Naive thymus-derived CD4-positive, alpha-beta T cell (primary cell): Measurements from ENCODE around the gene CDK5. TPM values are rescaled to one million over a fixed set of nuclear protein-coding genes. Genes with fewer than 3 reads are reported as not detected.

Experiments
- ATAC-seq: fragments of 150-1000 bp; cut with Tn5 transposase; 2 replicates; pipeline ENCODE4 v1.10.0; 2021; ENCODE audit warnings: mild to moderate bottlenecking, moderate library complexity
- CTCF ChIA-PET: fragments of 350-600 bp; sonication (Branson Sonifier 250); formaldehyde crosslinking; loops from one replicate; lab custom pipeline; 2021; ENCODE audit warnings: antibody characterized with exemption; lab: Charles Lee
- POLR2A ChIA-PET: fragments of 350-600 bp; sonication (Branson Sonifier 250); formaldehyde crosslinking; loops from one replicate; lab custom pipeline; 2021; ENCODE audit warnings: antibody characterized with exemption, inconsistent platforms; lab: Charles Lee
- DNase-seq, 9 donors: peaks; one replicate each; pipeline versions ENCODE4 v3.0.0 to v3.0.0-alpha.2; 2020 to 2022; ENCODE audit warnings: mixed read lengths in 1 of 9
- H3K27ac ChIP-seq: one replicate; pipeline ENCODE4 v1.7.0; 2013; ENCODE audit warnings: mild to moderate bottlenecking, low read depth, low read length, moderate library complexity
- H3K27me3 ChIP-seq, 2 donors: one replicate each; pipeline ENCODE4 v1.7.0; 2013; ENCODE audit warnings: low read length in 2 of 2, mild to moderate bottlenecking in 2 of 2, moderate library complexity in 2 of 2; ENCODE audit not compliant: control insufficient read depth in 2 of 2, insufficient read depth in 2 of 2
- H3K36me3 ChIP-seq, 3 experiments: 1 replicate in 2 of 3; 2 replicates in 1 of 3; pipeline ENCODE4 v1.7.0; 2013; ENCODE audit warnings: low read length in 3 of 3, mild to moderate bottlenecking in 3 of 3, moderate library complexity in 1 of 3; ENCODE audit not compliant: insufficient read depth in 3 of 3, control insufficient read depth in 2 of 3
- H3K4me1 ChIP-seq, 2 donors: one replicate each; pipeline ENCODE4 v1.7.0; 2013; ENCODE audit warnings: low read length in 2 of 2, mild to moderate bottlenecking in 2 of 2, moderate library complexity in 1 of 2; ENCODE audit not compliant: control insufficient read depth in 2 of 2, insufficient read depth in 2 of 2
- H3K4me3 ChIP-seq: 2 replicates; pipeline ENCODE4 v1.7.0; 2013; ENCODE audit warnings: mild to moderate bottlenecking, low read length
- H3K9me3 ChIP-seq, 3 experiments: 1 replicate in 2 of 3; 2 replicates in 1 of 3; pipeline ENCODE4 v1.7.0; 2013; ENCODE audit warnings: low read length in 3 of 3; ENCODE audit not compliant: control insufficient read depth in 2 of 3
- H3K27ac Mint-ChIP-seq, 9 donors: one replicate each; pipeline ENCODE4 v1.8.0; 2020 to 2022; ENCODE audit warnings: mixed read lengths in 9 of 9, mild to moderate bottlenecking in 8 of 9, moderate library complexity in 5 of 9, inconsistent platforms in 2 of 9
- H3K27me3 Mint-ChIP-seq, 5 donors: one replicate each; pipeline ENCODE4 v1.8.0; 2021 to 2022; ENCODE audit warnings: mixed read lengths in 5 of 5, mild to moderate bottlenecking in 1 of 5
- H3K36me3 Mint-ChIP-seq, 5 donors: one replicate each; pipeline ENCODE4 v1.8.0; 2020 to 2022; ENCODE audit warnings: mixed read lengths in 5 of 5, mild to moderate bottlenecking in 3 of 5, inconsistent platforms in 1 of 5
- H3K4me1 Mint-ChIP-seq, 7 donors: one replicate each; pipeline ENCODE4 v1.8.0; 2020 to 2022; ENCODE audit warnings: mixed read lengths in 7 of 7, mild to moderate bottlenecking in 3 of 7, inconsistent platforms in 1 of 7
- H3K4me3 Mint-ChIP-seq, 10 donors: one replicate each; pipeline ENCODE4 v1.8.0; 2020 to 2022; ENCODE audit warnings: mild to moderate bottlenecking in 10 of 10, mixed read lengths in 10 of 10, moderate library complexity in 6 of 10, inconsistent platforms in 2 of 10
- H3K9me3 Mint-ChIP-seq, 11 donors: one replicate each; pipeline ENCODE4 v1.8.0; 2020 to 2022; ENCODE audit warnings: mixed read lengths in 11 of 11, mild to moderate bottlenecking in 4 of 11, inconsistent platforms in 1 of 11, moderate library complexity in 1 of 11
- intact Hi-C, 2 donors: fragments of 100-400 bp; cut with micrococcal nuclease; formaldehyde crosslinking; loops; one replicate each; pipeline ENCODE4 v1.15.1; 2023
- polyA plus RNA-seq, 2 donors: library from polyadenylated mRNA; unstranded; fragments of 300-500 nt; fragmentation: Illumina TruSeq; gene quantifications; one replicate each; pipeline ENCODE4 v1.2.3, GENCODE V29; 2021
- total RNA-seq, 6 experiments: library from RNA in 5 of 6; stranded (reverse) in 5 of 6; gene quantifications; 1 replicate in 5 of 6; 2 replicates in 1 of 6; pipeline ENCODE4 v1.2.3 and lab custom pipeline; 2021 to 2026

Gene CDK5
- total and polyA plus RNA-seq, 7 experiments from 2014 or later = 4.2 to 20.2 (median 7.7) TPM

- Mint-ChIP-seq H3K36me3 (peaks cover 0 to 17% (median 0%) of the 10 kb centered on the region in 5 donors), H3K4me3 (no peak overlapping the region), H3K4me1 (peaks cover 9 to 21% (median 17%) of the 10 kb centered on the region in 7 donors), H3K27ac (peak overlapping the region in 1 of 9 donors; percentile 23), H3K9me3 (no peaks in the 10 kb centered on the region), H3K27me3 (no peaks in the 10 kb centered on the region)
- no peaks in the 10 kb centered on the region for H3K27me3 ChIP-seq
- H3K4me1 ChIP-seq = peaks cover 3% of the 10 kb centered on the region in 2 donors
- H3K4me3 ChIP-seq = no peak overlapping the region
- no peaks in the 10 kb centered on the region for H3K9me3 ChIP-seq
- CTCF ChIA-PET = interaction anchor here (0.8 to 1.3 kb wide), 2 partner anchors 19 to 77 kb away, joined by 3 to 5 read pairs; no protein-coding TSS in a partner anchor
- peaks cover 0 to 69% (median 12%) of the 10 kb centered on the region in 3 experiments for H3K36me3 ChIP-seq
- intact Hi-C loops = no loop called here
- DNase-seq = no peak
- no peak for ATAC-seq
- POLR2A ChIA-PET = no interaction called here
- no peak overlapping the region for H3K27ac ChIP-seq
Observed at GRCh38 chr7:151033864-151034249, 23.8 kb downstream of the CDK5 start.

- H3K36me3 Mint-ChIP-seq = peaks cover 0 to 17% (median 0%) of the 10 kb centered on the region in 5 donors
- H3K27ac Mint-ChIP-seq = peak overlapping the region in 1 of 9 donors; percentile 23
- H3K27me3 ChIP-seq = no peaks in the 10 kb centered on the region
Observed at GRCh38 chr7:151032936-151033863, 24.5 kb downstream of the CDK5 start.

DNA sequence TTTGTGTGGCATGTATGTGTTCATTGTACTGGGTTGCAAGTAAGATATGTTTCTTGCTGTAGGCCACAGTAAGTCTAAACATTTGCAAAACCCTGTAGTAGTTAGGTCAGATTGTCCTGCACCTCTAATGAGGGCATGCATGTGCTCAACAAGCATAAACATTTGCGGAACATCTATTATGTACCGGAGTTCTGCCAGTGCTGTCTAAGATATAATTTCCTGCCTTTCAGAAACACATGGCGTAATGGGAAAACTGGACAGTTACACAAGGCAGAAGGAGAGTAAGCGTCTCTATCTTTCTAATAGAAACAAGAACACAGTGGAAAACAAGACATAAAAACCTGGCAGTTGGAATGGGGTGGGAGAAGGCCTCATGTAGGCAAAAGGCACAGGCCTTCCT, 26.7 kb downstream of the CDK5 start:
- H3K9me3 Mint-ChIP-seq = no peaks in the 10 kb centered on the region
- H3K27me3 ChIP-seq = no peaks in the 10 kb centered on the region
- DNase-seq (no peak), ATAC-seq (no peak)
- no peaks in the 10 kb centered on the region for H3K9me3 ChIP-seq
- intact Hi-C loops = no loop called here
- peaks cover 0 to 11% (median 0%) of the 10 kb centered on the region in 5 donors for H3K36me3 Mint-ChIP-seq
- peaks cover 0 to 46% (median 12%) of the 10 kb centered on the region in 3 experiments for H3K36me3 ChIP-seq
- peak overlapping the region in 1 of 10 donors; percentile 19 for H3K4me3 Mint-ChIP-seq
- ChIA-PET POLR2A (interaction anchor here (1.2 kb wide), 1 partner anchor 52 kb away, joined by 3 read pairs; the partner anchor contains the start of gene TMUB1), CTCF (interaction anchor here (0.6 kb wide), 2 partner anchors 17 to 624 kb away, joined by 3 read pairs; no protein-coding TSS in a partner anchor)
- H3K27ac Mint-ChIP-seq = peak overlapping the region in 2 of 9 donors; percentile 23 to 58
- no peak overlapping the region for H3K4me3 ChIP-seq
- H3K27me3 Mint-ChIP-seq = peaks cover 0 to 4% (median 0%) of the 10 kb centered on the region in 5 donors
- H3K4me1 Mint-ChIP-seq = peaks cover 20 to 40% (median 29%) of the 10 kb centered on the region in 7 donors
- no peak overlapping the region for H3K27ac ChIP-seq
- peaks cover 6% of the 10 kb centered on the region in 2 donors for H3K4me1 ChIP-seq

More at GRCh38 chr7:151032936-151033863, 24.5 kb downstream of the CDK5 start:
- ChIA-PET CTCF (interaction anchor here (0.7 to 1.3 kb wide), 3 partner anchors 19 to 88 kb away, joined by 3 to 5 read pairs (median 3); no protein-coding TSS in a partner anchor), POLR2A (interaction anchor here (0.9 kb wide), 1 partner anchor 23 kb away, joined by 3 read pairs; no protein-coding TSS in a partner anchor)
- H3K36me3 ChIP-seq = peaks cover 0 to 67% (median 12%) of the 10 kb centered on the region in 3 experiments
- Mint-ChIP-seq H3K4me1 (peaks cover 13 to 28% (median 19%) of the 10 kb centered on the region in 7 donors), H3K27me3 (peaks cover 0 to under 1% (median 0%) of the 10 kb centered on the region in 5 donors), H3K4me3 (no peak overlapping the region), H3K9me3 (no peaks in the 10 kb centered on the region)
- H3K4me3 ChIP-seq = no peak overlapping the region
- H3K9me3 ChIP-seq = no peaks in the 10 kb centered on the region
- intact Hi-C loops = no loop called here
- no peak overlapping the region for H3K27ac ChIP-seq
- H3K4me1 ChIP-seq = peaks cover 6% of the 10 kb centered on the region in 2 donors
- DNase-seq = no peak
- ATAC-seq = no peak

DNA sequence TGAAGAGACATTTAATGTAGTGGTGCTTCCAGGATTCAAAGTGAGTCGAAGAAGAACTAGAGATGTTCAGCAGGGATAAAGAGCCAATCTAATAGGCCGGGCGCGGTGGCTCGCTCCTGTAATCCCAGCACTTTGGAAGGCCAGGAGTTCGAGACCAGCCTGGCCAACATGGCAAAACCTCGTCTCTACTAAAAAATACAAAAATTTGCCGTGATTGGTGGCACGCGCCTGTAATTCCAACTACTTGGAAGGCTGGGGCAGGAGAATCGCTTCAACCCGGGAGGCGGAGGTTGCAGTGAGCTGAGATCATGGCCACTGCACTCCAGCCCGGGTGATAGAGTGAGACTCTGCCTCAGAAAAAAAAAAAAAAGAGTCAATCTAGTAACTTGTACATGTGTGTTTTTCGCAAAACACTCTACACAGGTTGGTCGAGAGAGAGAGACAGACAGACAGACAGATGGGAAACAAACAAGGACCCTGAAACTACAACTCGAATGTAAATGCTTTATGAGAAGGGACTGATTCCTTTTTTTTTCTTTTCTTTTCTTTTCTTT, 28.7 kb downstream of the CDK5 start:
- Histone ChIP-seq H3K36me3 (peaks cover 0 to 26% (median 0%) of the 10 kb centered on the region in 3 experiments), H3K27me3 (no peaks in the 10 kb centered on the region), H3K4me3 (peak overlapping the region; percentile 78), H3K27ac (peak overlapping the region; percentile 94), H3K9me3 (no peaks in the 10 kb centered on the region), H3K4me1 (peaks cover 6% of the 10 kb centered on the region in 2 donors)
- POLR2A ChIA-PET = interaction anchor here (0.6 to 1.8 kb wide), 15 partner anchors 11 to 79 kb away, joined by 3 to 28 read pairs (median 7); partner anchors contain the start of genes CDK5, FASTK, SLC4A2 and TMUB1
- intact Hi-C loops = loop anchor here (1.0 to 10.0 kb wide), 14 partner anchors 11 to 1902 kb away; partner anchors contain the start of genes ABCF2 (in 2 of the 2), FASTK (in 2 of the 2), NUB1 (in 2 of the 2) and ACTR3C (in 1 of the 2)
- Mint-ChIP-seq H3K4me1 (peaks cover 20 to 40% (median 29%) of the 10 kb centered on the region in 7 donors), H3K9me3 (no peaks in the 10 kb centered on the region), H3K36me3 (peaks cover 0 to 11% (median 0%) of the 10 kb centered on the region in 5 donors), H3K27ac (peak overlapping the region; percentile 95 to 100 (median 99)), H3K27me3 (peaks cover 0 to 6% (median 0%) of the 10 kb centered on the region in 5 donors), H3K4me3 (peak overlapping the region; percentile 83 to 98 (median 92))
- CTCF ChIA-PET = interaction anchor here (0.6 to 2.1 kb wide), 9 partner anchors 10 to 80 kb away, joined by 3 to 12 read pairs (median 4); no protein-coding TSS in a partner anchor
- DNase-seq (no peak), ATAC-seq (no peak)

DNA sequence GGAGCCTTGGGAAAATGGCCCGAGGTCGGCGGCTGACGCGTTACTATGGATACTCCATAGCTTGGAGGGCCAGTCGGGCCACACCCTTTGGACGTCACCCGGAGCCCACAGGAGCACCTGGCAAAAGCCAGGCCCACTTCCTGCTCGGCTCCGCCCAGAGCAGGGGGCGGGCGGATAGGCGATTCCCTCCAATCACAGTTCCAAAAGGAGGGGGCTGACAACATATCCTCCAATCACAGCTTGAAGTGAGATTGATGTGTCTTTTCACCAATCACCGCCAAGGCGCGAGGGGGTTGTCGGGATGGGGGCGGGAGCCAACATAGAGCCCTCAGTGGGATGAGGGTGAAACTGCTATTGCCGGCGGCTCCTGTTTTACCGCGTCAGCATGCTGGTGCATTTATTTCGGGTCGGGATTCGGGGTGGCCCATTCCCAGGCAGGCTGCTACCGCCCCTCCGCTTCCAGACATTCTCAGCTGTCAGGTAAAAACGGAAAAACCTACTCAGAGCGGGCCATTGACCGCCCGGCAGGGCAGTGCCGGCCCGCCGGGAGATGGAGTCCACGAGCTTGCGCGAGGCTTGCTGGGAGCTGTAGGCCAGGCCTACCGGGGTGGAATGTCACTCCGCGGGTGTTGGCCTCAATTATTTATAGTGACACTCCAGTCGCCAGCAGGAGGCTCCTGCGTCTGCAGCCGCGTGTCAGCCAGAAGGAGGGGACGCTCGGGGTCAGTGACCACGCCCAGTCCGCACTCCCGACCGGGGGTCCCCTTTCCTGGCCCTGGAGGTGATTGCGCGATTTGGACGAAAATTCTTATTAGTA, 29.4 kb downstream of the CDK5 start, which contains the start of gene ABCB8:
ABCB8 (plus strand) TSS at position 320 of the 817 bp plus-strand sequence; CDS start at position 386, 66 bp downstream.
- H3K9me3 ChIP-seq = no peaks in the 10 kb centered on the region
- peak within 1 kb of the TSS; percentile 78 for H3K4me3 ChIP-seq
- H3K27ac ChIP-seq = peak within 1 kb of the TSS; percentile 94
- ChIA-PET CTCF (interaction anchor here (0.6 to 2.1 kb wide), 10 partner anchors 10 to 79 kb away, joined by 3 to 12 read pairs (median 3); no protein-coding TSS in a partner anchor), POLR2A (interaction anchor here (0.6 to 1.8 kb wide), 18 partner anchors 9 to 80 kb away, joined by 3 to 28 read pairs (median 6); partner anchors contain the start of genes CDK5, FASTK, SLC4A2 and TMUB1)
- no peaks in the 10 kb centered on the region for H3K9me3 Mint-ChIP-seq
- H3K4me3 Mint-ChIP-seq = peak within 1 kb of the TSS; percentile 83 to 98 (median 92)
- H3K4me1 Mint-ChIP-seq = peaks cover 20 to 40% (median 29%) of the 10 kb centered on the region in 7 donors
- H3K27me3 Mint-ChIP-seq = peaks cover 0 to 6% (median 0%) of the 10 kb centered on the region in 5 donors
- H3K27ac Mint-ChIP-seq = peak within 1 kb of the TSS; percentile 95 to 100 (median 99)
- H3K4me1 ChIP-seq = peaks cover 6% of the 10 kb centered on the region in 2 donors
- peak; percentile 89 to 100 (median 99) for DNase-seq
- H3K27me3 ChIP-seq = no peaks in the 10 kb centered on the region
- peaks cover 0 to 11% (median 0%) of the 10 kb centered on the region in 5 donors for H3K36me3 Mint-ChIP-seq
- H3K36me3 ChIP-seq = peaks cover 0 to 20% (median 0%) of the 10 kb centered on the region in 3 experiments
- intact Hi-C loops = loop anchor here (1.0 to 10.0 kb wide), 14 partner anchors 10 to 1902 kb away; partner anchors contain the start of genes ABCF2 (in 2 of the 2), FASTK (in 2 of the 2), NUB1 (in 2 of the 2) and ACTR3C (in 1 of the 2)
- ATAC-seq = peak; percentile 94
